GM12878 (cell line): ENCODE data around the gene SNX8. TPM values are rescaled to one million over a fixed set of nuclear protein-coding genes. Genes with fewer than 3 reads are reported as not detected.

ENCODE experiments used
- ATF7 ChIP-seq: fragments of 450-650 bp; IDR thresholded peaks from 2 replicates; pipeline ENCODE4 v1.6.1; 2016; ENCODE audit warnings: low read depth, mild to moderate bottlenecking
- CBFB ChIP-seq: IDR thresholded peaks from 2 replicates; pipeline ENCODE4 v1.6.1; 2016; ENCODE audit warnings: antibody characterized with exemption, low read depth
- CHD2 ChIP-seq: IDR thresholded peaks from 2 replicates; pipeline ENCODE4 v1.6.1; 2011; ENCODE audit warnings: low read depth, low read length, improper control_type of control experiment, borderline replicate concordance
- CTCF ChIP-seq, 3 experiments: IDR thresholded peaks in 2 of 3; conservative IDR thresholded peaks in 1 of 3; 2 replicates each; pipeline ENCODE4 v1.5.1; 2011; ENCODE audit warnings: low read depth in 3 of 3, low read length in 3 of 3, mild to moderate bottlenecking in 3 of 3, control low read depth in 2 of 3, moderate library complexity in 2 of 3, inconsistent platforms in 1 of 3, mixed read lengths in 1 of 3; ENCODE audit not compliant: control insufficient read depth in 2 of 3, insufficient read depth in 1 of 3; ENCODE audit errors: extremely low read depth in 1 of 3
- GABPA ChIP-seq: IDR thresholded peaks from 2 replicates; pipeline ENCODE4 v1.6.1; 2014; ENCODE audit warnings: antibody characterized with exemption, low read depth, mild to moderate bottlenecking, inconsistent platforms
- HSF1 ChIP-seq: fragments of 150-350 bp; IDR thresholded peaks from 2 replicates; pipeline ENCODE4 v1.6.1; 2014; ENCODE audit warnings: mild to moderate bottlenecking, low read depth, low read length
- KDM1A ChIP-seq: fragments of 200-600 bp; sonication (generic); IDR thresholded peaks from 2 replicates; pipeline ENCODE4 v1.6.1; 2016; ENCODE audit warnings: borderline replicate concordance
- KLF5 ChIP-seq: fragments of 450-650 bp; IDR thresholded peaks from 2 replicates; pipeline ENCODE4 v1.6.1; 2014; ENCODE audit warnings: mild to moderate bottlenecking; ENCODE audit not compliant: partially characterized antibody
- LARP7 ChIP-seq: fragments of 450-650 bp; IDR thresholded peaks from 2 replicates; pipeline ENCODE4 v1.6.1; 2017; ENCODE audit warnings: mild to moderate bottlenecking
- PAX8 ChIP-seq: fragments of 450-650 bp; IDR thresholded peaks from 2 replicates; pipeline ENCODE4 v1.6.1; 2017; ENCODE audit warnings: mild to moderate bottlenecking, moderate library complexity
- PRDM15 ChIP-seq: fragments of 450-650 bp; formaldehyde crosslinking; IDR thresholded peaks from 2 replicates; pipeline ENCODE4 v1.4.0; 2020; ENCODE audit warnings: mild to moderate bottlenecking, moderate library complexity
- RFX5 ChIP-seq: IDR thresholded peaks from 2 replicates; pipeline ENCODE4 v1.6.1; 2011; ENCODE audit warnings: low read depth, low read length, improper control_type of control experiment
- SMARCA5 ChIP-seq: fragments of 450-650 bp; IDR thresholded peaks from 2 replicates; pipeline ENCODE4 v1.6.1; 2017; ENCODE audit warnings: mild to moderate bottlenecking
- SMC3 ChIP-seq: IDR thresholded peaks from 2 replicates; pipeline ENCODE4 v1.6.1; 2011; ENCODE audit warnings: low read length, improper control_type of control experiment, borderline replicate concordance
- STAT1 ChIP-seq: fragments of 450-650 bp; conservative IDR thresholded peaks from 2 replicates; pipeline ENCODE4 v1.6.1; 2014; ENCODE audit warnings: antibody characterized with exemption, mild to moderate bottlenecking
- TAF1 ChIP-seq: IDR thresholded peaks from 2 replicates; pipeline ENCODE4 v1.6.1; 2011; ENCODE audit warnings: mild to moderate bottlenecking, low read depth, low read length, borderline replicate concordance
- USF1 ChIP-seq: IDR thresholded peaks from 2 replicates; pipeline ENCODE4 v1.6.1; 2011; ENCODE audit warnings: borderline replicate concordance, low read depth, mild to moderate bottlenecking, moderate library complexity, mixed read lengths, low read length; ENCODE audit not compliant: insufficient read depth; ENCODE audit errors: extremely low read length
- ZBTB33 ChIP-seq: fragments of 450-650 bp; IDR thresholded peaks from 2 replicates; pipeline ENCODE4 v1.6.1; 2017; ENCODE audit warnings: mild to moderate bottlenecking
- ZNF217 ChIP-seq: fragments of 450-650 bp; IDR thresholded peaks from 2 replicates; pipeline ENCODE4 v1.6.1; 2017; ENCODE audit warnings: antibody characterized with exemption, mild to moderate bottlenecking
- polyA plus RNA-seq, 11 experiments: library from polyadenylated mRNA; depleted of rRNA in 4 of 11; unstranded in 6 of 11; stranded (reverse) in 5 of 11; fragments of >200 nt; fragmentation: Nextera tagmentation in 4 of 11; fragmentation: Illumina TruSeq in 1 of 11; extraction: Ambion mirVana in 4 of 11; extraction: Trizol in 1 of 11; gene quantifications; 1 replicate in 1 of 11; 2 replicates in 10 of 11; pipeline versions ENCODE4 v1.2.1 to v1.2.3, GENCODE V29; 2011 to 2016; ENCODE audit warnings: inconsistent platforms in 2 of 11, missing spikeins in 2 of 11, low read depth in 1 of 11
- total RNA-seq, 4 experiments: library from RNA; depleted of rRNA in 3 of 4; stranded (reverse); fragments of >200 nt in 3 of 4; fragmentation: Illumina TruSeq in 1 of 4; extraction: Trizol in 1 of 4; gene quantifications; 2 replicates each; pipeline versions ENCODE4 v1.2.1 to v1.2.3, GENCODE V29; 2013 to 2021

The SNX8 gene
- total and polyA plus RNA-seq, 10 of the 15 experiments (the other 5 are each of a cell fraction or from before 2014, with no cell fraction given) = 6.4 to 210 (median 97.6) TPM

GRCh38 chr7:2299131-2299829 is 15.0 kb downstream of the SNX8 start (continued):
- TF ChIP-seq KLF5 (peak; percentile 55), SMC3 (0 out of 2 replicates have a peak, but pooled peaks have one; percentile 15), USF1 (no peak), ATF7 (peak; percentile 89), KDM1A (no peak), PAX8 (no peak; the same call in 1 of the 2 replicates), HSF1 (no peak), PRDM15 (CRISPR knock-in tag) (no peak), GABPA (no peak), SMARCA5 (peak; percentile 81), LARP7 (0 out of 2 replicates have a peak, but pooled peaks have one; percentile 56), TAF1 (peak; percentile 47), CTCF (IDR thresholded peaks at IDR 0.05 in 2 of 3, conservative IDR thresholded peaks at IDR 0.05 in 1 of 3; ENCODE audit: control insufficient read depth in 2 of 3, extremely low read depth in 1 of 3, insufficient read depth in 1 of 3, low read depth in 3 of 3, low read length in 3 of 3) (no peak), CHD2 (no peak; the same call in 1 of the 2 replicates), STAT1 (no peak), ZNF217 (peak; percentile 16; the same call in 1 of the 2 replicates), RFX5 (no peak), CBFB (peak; percentile 92), ZBTB33 (no peak)
